Activated T-cell treated with anti-CD3 and anti-CD28 coated beads, Interleukin-2, amount 50 U/mL, for 24 hours (primary cell): ENCODE measurements around the gene PCDH9.

Source experiments
- DNase-seq: peaks from one replicate; pipeline ENCODE4 v3.0.0-alpha.2; 2020
- H3K27ac Mint-ChIP-seq: 2 replicates; pipeline ENCODE4 v1.8.0; 2020; ENCODE audit warnings: mild to moderate bottlenecking, mixed read lengths
- H3K27me3 Mint-ChIP-seq: 2 replicates; pipeline ENCODE4 v1.8.0; 2020; ENCODE audit warnings: mixed read lengths
- H3K36me3 Mint-ChIP-seq: 2 replicates; pipeline ENCODE4 v1.8.0; 2020; ENCODE audit warnings: low read depth, mixed read lengths
- H3K4me1 Mint-ChIP-seq: 2 replicates; pipeline ENCODE4 v1.8.0; 2020; ENCODE audit warnings: low read depth, mixed read lengths
- H3K4me3 Mint-ChIP-seq: 2 replicates; pipeline ENCODE4 v1.8.0; 2020; ENCODE audit warnings: mild to moderate bottlenecking, moderate library complexity, mixed read lengths
- H3K9me3 Mint-ChIP-seq: 2 replicates; pipeline ENCODE4 v1.8.0; 2020; ENCODE audit warnings: mixed read lengths

Gene PCDH9

DNA sequence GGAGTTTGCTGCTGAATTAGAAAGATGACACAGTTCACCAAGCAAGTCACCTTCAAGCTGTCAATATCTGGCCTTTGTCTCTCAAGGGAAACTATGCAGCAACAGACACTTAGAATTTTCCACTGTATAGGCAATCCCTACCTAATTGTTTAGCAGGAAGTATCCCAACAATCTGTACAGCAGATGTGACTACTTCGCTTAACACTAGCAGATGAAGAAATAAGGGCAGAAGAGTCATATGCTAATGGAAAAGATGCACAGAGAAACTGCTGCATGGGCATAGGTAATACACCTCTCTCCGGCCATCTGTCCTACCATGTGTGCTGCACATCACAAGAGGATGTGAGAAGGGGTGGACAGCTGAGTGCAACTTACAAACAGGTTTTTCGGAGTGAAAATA, 851.2 kb downstream of the PCDH9 start:
- Mint-ChIP-seq H3K27me3 (no peaks in the 10 kb centered on the region), H3K9me3 (peaks cover 2% of the 10 kb centered on the region), H3K27ac (no peak overlapping the region), H3K36me3 (no peaks in the 10 kb centered on the region), H3K4me3 (no peak overlapping the region), H3K4me1 (no peaks in the 10 kb centered on the region)
- no peak for DNase-seq

DNA sequence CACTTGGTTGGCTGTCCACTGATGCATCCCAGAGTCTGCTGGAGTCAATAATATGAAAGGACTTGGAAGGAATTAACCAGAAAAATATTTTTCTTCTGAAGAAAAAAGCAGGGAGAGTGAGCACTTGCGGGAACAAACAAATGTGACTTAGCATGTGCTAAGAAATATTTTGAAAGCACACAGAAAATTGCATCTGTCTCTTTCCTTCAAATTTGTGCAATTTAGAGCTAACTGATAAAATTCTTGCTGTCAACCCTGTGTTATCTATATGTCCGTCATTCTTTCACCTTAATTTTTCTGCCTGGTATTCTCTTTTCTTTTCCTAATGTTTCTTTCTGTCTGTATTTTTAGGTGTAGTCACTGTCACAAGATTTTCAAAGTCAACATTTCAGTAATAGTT, 852.6 kb downstream of the PCDH9 start:
- H3K9me3 Mint-ChIP-seq = peaks cover 2% of the 10 kb centered on the region
- no peaks in the 10 kb centered on the region for H3K27me3 Mint-ChIP-seq
- H3K4me1 Mint-ChIP-seq = no peaks in the 10 kb centered on the region
- H3K27ac Mint-ChIP-seq = no peak overlapping the region
- H3K36me3 Mint-ChIP-seq = no peaks in the 10 kb centered on the region
- no peak for DNase-seq
- H3K4me3 Mint-ChIP-seq = no peak overlapping the region

DNA sequence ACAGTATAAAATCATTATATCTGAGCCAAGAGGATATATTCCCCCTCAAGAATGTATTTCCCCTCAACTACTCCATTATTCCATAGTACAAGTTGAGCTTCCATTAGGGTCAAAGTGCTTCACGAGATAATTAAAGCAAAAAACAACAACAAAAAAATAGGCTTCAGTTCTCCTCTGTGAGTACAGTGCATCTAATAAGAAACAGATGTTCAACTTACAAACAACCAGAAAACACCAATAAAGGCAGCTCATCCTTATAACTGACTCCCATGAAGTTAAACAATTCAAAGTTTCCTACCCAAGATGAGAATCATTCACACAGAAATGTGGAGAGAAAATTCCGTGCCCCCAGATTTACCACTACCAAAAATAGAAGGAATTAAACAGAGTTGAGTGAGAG, 854.4 kb downstream of the PCDH9 start:
- no peak overlapping the region for H3K4me3 Mint-ChIP-seq
- H3K27me3 Mint-ChIP-seq = no peaks in the 10 kb centered on the region
- no peaks in the 10 kb centered on the region for H3K36me3 Mint-ChIP-seq
- no peaks in the 10 kb centered on the region for H3K4me1 Mint-ChIP-seq
- H3K27ac Mint-ChIP-seq = no peak overlapping the region
- H3K9me3 Mint-ChIP-seq = peaks cover 2% of the 10 kb centered on the region
- DNase-seq = no peak

DNA sequence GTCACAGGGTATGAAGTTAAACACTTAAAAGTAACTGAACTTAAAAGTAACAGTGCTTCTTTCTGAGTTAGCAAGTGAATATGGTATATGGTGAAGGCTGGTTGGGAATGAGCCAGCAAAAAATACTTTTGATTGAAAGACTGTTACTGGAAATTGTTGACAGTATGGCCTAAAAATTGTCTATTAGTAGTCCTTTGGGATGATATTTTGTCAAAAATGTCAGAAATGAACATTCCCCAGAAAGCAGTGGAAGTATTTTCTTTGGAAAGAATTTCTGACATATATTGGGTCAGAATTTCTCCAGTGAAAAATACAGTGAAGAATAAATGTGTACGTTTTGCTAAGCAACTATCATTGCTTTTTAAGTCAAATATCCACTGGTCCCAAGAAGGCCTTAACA, 860.5 kb downstream of the PCDH9 start:
- H3K27me3 Mint-ChIP-seq = no peaks in the 10 kb centered on the region

DNA sequence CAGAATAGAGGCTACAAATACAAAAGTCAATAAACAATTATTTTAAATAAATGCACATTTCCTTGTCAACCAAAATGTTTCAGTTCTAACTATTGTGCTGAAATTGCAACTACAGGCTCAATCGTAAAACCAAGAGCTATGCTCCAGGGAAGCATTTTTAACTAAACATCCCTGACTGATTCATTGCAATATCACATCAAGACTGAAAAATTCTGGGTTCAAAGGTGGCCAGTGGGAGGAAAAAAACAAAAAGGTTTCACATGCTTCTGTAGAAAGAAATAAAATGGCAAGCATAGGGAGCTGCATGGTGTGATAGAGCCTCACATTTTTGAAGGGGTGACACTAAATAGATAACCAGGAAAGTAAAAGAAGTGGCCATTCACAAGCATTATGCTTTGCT, 862.8 kb downstream of the PCDH9 start:
- Mint-ChIP-seq H3K9me3 (no peaks in the 10 kb centered on the region), H3K4me3 (no peak overlapping the region), H3K4me1 (no peaks in the 10 kb centered on the region), H3K27me3 (no peaks in the 10 kb centered on the region), H3K36me3 (no peaks in the 10 kb centered on the region), H3K27ac (no peak overlapping the region)
- DNase-seq = no peak

More for the DNA sequence above, 860.5 kb downstream of the PCDH9 start:
- Mint-ChIP-seq H3K36me3 (no peaks in the 10 kb centered on the region), H3K27ac (no peak overlapping the region), H3K9me3 (no peaks in the 10 kb centered on the region), H3K4me1 (no peaks in the 10 kb centered on the region), H3K4me3 (no peak overlapping the region)
- no peak for DNase-seq

DNA sequence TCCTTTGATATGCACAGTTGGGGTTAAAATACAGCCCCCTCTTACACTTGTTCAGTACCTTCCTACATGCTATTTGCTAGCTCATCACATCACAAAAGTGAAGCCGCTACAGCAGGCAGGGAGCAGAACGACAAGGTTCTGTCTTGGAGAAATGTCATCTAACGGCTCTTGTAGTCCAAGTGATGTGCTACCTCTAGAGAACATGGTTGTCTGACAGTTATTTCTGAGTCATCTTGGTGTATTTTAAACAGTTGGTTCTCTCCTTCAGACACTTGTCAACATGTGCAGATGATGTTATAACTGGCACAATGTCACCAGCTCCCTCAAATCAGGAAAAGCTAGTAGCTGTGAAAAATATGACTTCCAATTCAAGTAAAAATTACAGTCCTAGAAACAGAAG, 865.0 kb downstream of the PCDH9 start:
- no peak overlapping the region for H3K27ac Mint-ChIP-seq
- no peaks in the 10 kb centered on the region for H3K9me3 Mint-ChIP-seq
- no peaks in the 10 kb centered on the region for H3K27me3 Mint-ChIP-seq
- H3K4me3 Mint-ChIP-seq = no peak overlapping the region
- DNase-seq = no peak
- no peaks in the 10 kb centered on the region for H3K4me1 Mint-ChIP-seq
- no peaks in the 10 kb centered on the region for H3K36me3 Mint-ChIP-seq

DNA sequence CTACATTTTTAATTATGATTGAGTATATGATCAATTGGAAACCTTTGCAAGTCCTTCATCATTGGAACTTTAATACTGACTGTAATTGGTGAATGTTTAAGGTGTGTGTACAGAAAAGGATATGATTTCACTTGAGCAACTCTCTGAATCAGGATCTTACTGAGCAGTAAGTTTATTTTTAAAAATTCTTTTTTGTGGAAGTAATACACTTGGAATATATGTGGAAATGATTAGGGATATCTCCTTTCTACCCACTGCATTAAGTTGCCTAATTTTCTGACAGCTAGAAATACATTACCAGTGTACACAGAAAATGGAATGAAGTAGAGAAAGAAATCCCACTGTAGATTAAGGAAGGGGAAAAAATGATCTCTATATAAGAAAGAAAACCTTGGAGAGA, 865.8 kb downstream of the PCDH9 start:
- no peak overlapping the region for H3K4me3 Mint-ChIP-seq
- no peaks in the 10 kb centered on the region for H3K36me3 Mint-ChIP-seq
- no peaks in the 10 kb centered on the region for H3K9me3 Mint-ChIP-seq
- no peaks in the 10 kb centered on the region for H3K27me3 Mint-ChIP-seq
- no peaks in the 10 kb centered on the region for H3K4me1 Mint-ChIP-seq
- no peak overlapping the region for H3K27ac Mint-ChIP-seq
- no peak for DNase-seq

DNA sequence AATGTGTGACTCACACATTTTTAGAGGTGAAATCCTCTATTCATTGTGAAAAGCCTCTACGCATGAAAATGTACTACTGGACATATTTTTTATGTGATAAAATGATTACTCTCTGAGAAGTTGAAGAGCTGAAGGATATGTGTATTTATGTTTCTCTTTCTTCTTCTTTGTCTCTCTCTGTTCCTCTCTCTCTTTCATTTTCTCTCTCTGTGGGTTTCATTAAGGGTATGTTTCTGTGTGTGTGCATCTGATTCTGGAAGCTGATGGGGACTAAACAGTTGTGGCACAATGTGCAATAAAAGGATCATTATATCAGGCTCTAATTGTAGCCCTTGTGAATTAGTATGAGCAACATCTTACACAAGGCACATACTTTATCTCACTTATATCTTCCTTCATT, 867.7 kb downstream of the PCDH9 start:
- peaks cover 2% of the 10 kb centered on the region for H3K9me3 Mint-ChIP-seq
- no peaks in the 10 kb centered on the region for H3K36me3 Mint-ChIP-seq
- no peaks in the 10 kb centered on the region for H3K27me3 Mint-ChIP-seq
- H3K27ac Mint-ChIP-seq = no peak overlapping the region
- no peaks in the 10 kb centered on the region for H3K4me1 Mint-ChIP-seq
- H3K4me3 Mint-ChIP-seq = no peak overlapping the region
- no peak for DNase-seq

DNA sequence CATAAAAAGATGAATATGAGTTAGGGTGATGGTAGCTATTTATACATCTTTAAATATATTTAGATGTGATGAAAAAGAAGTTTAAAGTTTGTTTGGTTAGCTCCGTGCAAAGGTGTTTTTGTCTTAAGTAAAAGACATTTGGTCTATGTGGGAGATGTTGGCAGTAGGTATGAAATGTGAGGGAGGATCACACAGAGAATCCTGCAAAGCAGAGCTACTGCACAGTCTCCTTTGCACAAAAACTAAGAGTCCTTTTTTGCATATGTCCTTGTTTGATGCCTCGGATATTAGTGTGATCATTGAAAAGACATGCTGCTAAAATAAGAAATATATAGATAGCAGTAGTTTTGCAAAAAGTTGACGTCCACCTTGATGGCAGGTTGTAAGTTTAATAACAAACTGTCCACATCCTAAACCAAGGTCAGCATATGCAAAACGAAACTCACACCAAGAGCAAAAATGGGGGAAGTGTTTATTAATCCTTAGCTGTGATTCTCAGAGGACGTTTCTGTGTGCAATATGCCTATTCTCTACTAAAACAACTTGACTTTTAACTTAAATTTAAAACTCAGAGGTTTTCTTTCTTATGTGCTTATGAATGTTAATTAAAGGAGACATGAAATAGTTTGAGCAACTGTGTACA, 870.1 kb downstream of the PCDH9 start:
- Mint-ChIP-seq H3K27ac (no peak overlapping the region), H3K4me3 (no peak overlapping the region), H3K36me3 (no peaks in the 10 kb centered on the region), H3K27me3 (no peaks in the 10 kb centered on the region), H3K9me3 (peaks cover 2% of the 10 kb centered on the region), H3K4me1 (no peaks in the 10 kb centered on the region)
- DNase-seq = no peak

DNA sequence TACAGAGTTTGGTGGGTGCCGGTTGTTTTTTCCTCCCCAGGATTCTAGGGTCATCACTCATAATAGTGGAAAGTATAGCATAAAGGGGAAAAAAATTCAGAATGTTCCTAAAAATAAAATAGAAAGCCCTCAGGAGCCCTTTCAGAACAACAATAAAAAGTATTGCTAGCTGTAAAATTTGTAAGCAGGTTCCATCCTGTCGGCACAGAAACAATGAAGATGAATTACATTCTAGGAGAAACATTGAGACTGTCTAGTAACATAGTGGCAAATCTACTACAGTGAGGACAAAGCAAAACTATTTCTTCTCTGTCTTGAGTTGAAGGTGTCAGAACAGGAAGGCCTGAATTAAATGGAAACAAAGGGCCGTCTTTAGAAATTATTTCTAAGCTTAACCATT, 870.7 kb downstream of the PCDH9 start:
- no peaks in the 10 kb centered on the region for H3K4me1 Mint-ChIP-seq
- no peak overlapping the region for H3K4me3 Mint-ChIP-seq
- no peak for DNase-seq
- H3K36me3 Mint-ChIP-seq = no peaks in the 10 kb centered on the region
- H3K27me3 Mint-ChIP-seq = no peaks in the 10 kb centered on the region
- peaks cover 2% of the 10 kb centered on the region for H3K9me3 Mint-ChIP-seq
- H3K27ac Mint-ChIP-seq = no peak overlapping the region

DNA sequence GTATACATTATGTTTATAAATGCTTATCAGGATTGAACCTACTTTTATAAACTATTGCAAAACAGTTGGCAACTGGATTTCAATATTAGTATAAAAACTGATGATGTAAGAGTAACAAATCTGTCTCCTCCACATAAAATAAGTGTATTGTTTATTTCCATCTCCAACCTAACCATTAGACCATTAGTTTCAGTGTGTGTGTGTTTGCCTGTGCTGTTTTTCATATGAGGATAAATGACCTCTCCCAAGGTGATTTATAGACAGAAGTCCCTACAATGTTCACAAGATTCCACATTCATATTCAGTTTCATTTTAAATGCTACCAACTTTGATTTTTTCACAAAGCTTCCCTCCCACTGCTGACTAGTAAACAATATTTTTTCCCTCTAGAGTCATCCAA, 871.6 kb downstream of the PCDH9 start:
- Mint-ChIP-seq H3K4me1 (no peaks in the 10 kb centered on the region), H3K4me3 (no peak overlapping the region), H3K9me3 (peaks cover 2% of the 10 kb centered on the region), H3K27me3 (no peaks in the 10 kb centered on the region), H3K27ac (no peak overlapping the region), H3K36me3 (no peaks in the 10 kb centered on the region)
- no peak for DNase-seq

DNA sequence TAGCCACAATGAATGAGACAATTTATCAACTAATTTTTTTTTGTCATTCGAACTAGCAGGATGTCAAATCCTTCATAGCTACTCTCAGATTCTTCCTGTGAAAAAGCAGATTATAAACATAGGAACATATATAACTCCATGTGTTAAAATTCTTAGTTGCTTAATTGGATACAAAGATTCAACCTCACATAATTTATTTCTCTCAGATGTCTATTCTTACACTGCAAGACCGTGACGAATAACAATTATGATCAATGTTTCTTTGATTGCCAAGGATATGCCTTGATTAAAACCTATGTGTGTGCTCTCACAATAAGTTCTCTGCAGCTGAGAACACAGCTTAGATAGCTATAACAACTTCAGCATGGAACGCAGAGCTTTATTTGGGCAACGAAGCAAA, 872.7 kb downstream of the PCDH9 start:
- no peaks in the 10 kb centered on the region for H3K27me3 Mint-ChIP-seq
- H3K4me3 Mint-ChIP-seq = no peak overlapping the region
- no peak overlapping the region for H3K27ac Mint-ChIP-seq
- H3K36me3 Mint-ChIP-seq = no peaks in the 10 kb centered on the region
- no peak for DNase-seq
- H3K4me1 Mint-ChIP-seq = no peaks in the 10 kb centered on the region
- peaks cover 2% of the 10 kb centered on the region for H3K9me3 Mint-ChIP-seq

DNA sequence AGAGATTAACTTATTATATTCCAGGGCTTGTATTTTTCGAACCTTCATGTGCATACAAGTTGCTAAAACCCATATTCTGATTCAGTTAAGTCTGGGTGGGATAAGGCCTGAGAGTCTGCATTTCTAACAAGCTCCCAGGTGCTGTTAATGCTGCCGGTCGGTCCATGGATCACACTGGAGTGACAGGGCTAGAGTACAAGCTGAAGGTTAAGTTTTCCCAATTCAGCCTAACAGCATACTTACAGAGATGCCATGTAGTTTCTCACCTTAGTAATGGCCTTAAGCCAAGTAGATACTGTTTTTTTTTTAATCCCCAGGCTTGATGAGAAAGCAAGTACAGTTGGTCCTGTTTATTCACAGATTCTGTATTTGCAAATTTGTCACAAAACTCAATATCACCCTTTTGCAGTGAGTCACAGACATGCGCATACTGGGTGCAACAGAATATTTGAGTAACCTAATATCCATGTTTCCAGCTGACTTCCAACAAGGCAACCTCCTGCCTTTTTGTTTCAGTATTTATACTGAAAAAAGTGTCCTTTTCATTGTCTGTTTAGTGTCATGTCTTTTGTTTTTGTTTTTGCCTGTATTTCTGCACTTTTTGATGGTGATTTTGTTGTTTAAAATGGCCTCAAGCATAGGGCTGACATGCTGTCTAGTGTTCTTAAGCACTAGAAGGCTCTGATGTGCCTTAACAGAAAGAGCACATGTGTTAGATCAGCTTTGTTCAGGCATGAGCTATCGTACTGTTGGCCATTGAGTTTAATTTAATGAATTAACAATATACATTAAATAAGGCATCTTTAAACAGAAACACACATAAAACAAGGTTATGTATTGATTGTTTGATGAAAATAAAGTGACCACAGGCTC, 875.0 kb downstream of the PCDH9 start:
- no peak overlapping the region for H3K4me3 Mint-ChIP-seq

DNA sequence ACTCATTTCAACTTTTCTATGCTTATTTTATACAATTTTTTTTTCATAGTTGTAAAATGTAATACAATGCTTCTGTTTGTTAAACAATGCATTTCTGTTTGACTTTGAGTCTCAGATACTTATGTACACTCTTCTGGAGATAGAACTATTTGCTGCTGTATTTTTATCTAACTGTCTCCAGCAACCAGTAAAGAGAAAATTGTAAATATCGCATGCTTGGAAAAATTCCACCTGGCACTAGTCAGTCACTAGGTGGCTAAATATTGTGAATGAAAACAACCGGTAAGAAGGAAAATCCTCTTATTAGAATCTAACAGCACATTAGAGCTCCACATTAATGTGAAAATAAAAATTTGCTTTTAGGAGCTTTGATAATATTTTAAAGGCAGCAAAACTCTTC, 876.5 kb downstream of the PCDH9 start:
- Mint-ChIP-seq H3K4me1 (no peaks in the 10 kb centered on the region), H3K4me3 (no peak overlapping the region), H3K9me3 (peaks cover 3% of the 10 kb centered on the region), H3K27ac (no peak overlapping the region), H3K36me3 (no peaks in the 10 kb centered on the region), H3K27me3 (no peaks in the 10 kb centered on the region)
- no peak for DNase-seq

More for the DNA sequence above, 875.0 kb downstream of the PCDH9 start:
- Mint-ChIP-seq H3K27me3 (no peaks in the 10 kb centered on the region), H3K9me3 (peaks cover 2% of the 10 kb centered on the region), H3K4me1 (no peaks in the 10 kb centered on the region), H3K36me3 (no peaks in the 10 kb centered on the region), H3K27ac (no peak overlapping the region)
- no peak for DNase-seq

DNA sequence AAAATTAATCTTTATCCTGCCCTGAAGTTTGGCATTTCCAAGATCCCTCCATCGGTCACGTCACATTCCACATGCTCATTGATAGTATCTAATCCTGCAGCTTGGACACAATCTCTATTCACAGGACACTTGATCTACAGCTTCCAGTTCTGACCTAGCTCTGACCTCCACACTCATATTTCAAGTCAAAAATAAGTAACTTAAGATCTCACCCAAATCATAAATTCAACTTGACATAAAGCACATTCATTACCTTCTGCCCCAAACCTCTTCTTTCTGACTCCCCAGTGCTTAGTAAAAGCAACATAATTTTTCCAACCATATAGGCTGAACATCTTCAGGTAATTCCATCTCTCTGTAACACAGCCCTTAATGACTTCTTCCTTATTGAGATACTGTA, 880.2 kb downstream of the PCDH9 start:
- H3K4me1 Mint-ChIP-seq = no peaks in the 10 kb centered on the region
- H3K4me3 Mint-ChIP-seq = no peak overlapping the region
- peaks cover 2% of the 10 kb centered on the region for H3K9me3 Mint-ChIP-seq
- H3K27ac Mint-ChIP-seq = no peak overlapping the region
- no peaks in the 10 kb centered on the region for H3K36me3 Mint-ChIP-seq
- no peaks in the 10 kb centered on the region for H3K27me3 Mint-ChIP-seq
- no peak for DNase-seq
